HG02852 (cell line): ENCODE measurements around the gene ACADSB.

Experiments
- ATAC-seq: cut with Tn5 transposase; IDR thresholded peaks from one replicate; pipeline ENCODE4 v1.9.1; 2021; ENCODE audit warnings: mild to moderate bottlenecking, moderate library complexity; ENCODE audit not compliant: unreplicated experiment

Gene ACADSB

GRCh38 chr10:123096452-123096851, 87.6 kb downstream of the ACADSB start:
- no peak for ATAC-seq

GRCh38 chr10:123097039-123097438, 88.2 kb downstream of the ACADSB start:
- ATAC-seq = no peak

DNA sequence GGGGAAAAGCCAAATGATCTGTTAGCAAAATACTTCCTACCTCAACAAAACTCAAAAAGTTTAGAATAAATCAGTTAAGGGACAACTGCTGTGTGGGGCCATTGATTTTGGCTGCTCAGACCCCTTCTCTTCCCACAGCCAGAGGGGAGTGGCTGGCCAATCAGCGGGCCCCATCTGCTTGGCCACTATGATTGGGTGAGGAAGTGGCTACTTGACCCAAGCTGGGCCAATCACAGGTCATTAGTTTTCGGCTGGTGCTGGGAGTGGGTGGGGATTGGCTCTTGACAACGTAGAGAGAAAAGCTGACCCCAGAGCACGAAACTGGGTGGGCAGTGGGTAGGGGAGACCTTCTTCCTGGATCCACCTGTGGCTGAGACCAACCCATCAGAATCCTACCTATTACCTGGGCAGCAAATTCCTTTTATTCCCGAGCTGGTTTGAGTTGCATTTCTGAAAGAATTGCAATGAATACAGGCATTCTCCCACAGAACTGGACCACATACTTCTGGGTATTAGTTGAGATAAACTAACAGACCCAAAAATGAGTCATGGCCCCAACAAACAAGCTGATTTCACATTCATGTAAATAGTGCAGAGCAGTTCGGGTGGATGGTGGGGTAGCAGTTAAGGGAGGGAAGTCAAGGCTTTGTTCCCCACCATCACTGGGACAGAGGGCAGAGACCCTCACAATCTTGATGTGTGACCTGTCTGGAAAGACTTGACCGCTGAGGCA, 91.4 kb downstream of the ACADSB start:
- no peak for ATAC-seq

DNA sequence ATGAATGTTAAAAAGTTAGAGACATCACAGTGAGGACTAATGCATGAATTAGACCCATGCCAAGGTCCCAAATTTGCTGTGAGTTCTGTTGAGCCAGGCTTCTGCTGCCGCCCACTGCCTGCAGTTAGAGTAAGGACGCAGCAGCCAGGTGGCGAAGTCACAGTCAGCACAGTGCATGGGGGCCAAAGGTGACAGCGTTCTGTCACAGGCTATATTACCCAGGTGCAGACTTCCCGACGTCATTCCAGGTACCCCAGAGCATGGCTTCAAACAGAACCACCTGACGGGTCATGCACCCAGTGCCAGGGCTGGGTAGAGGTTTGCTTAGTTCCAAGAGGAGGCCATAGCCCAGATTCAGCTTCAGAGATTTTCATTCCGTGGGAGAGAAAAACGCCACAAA, 93.1 kb downstream of the ACADSB start:
- ATAC-seq = no peak

- no peak for ATAC-seq
Observed at GRCh38 chr10:123102673-123103072, 93.9 kb downstream of the ACADSB start.

GRCh38 chr10:123103944-123104343, 95.1 kb downstream of the ACADSB start:
- no peak for ATAC-seq
